HepG2 (cell line): ENCODE results near the gene RTBDN. TPM values are rescaled to one million over a fixed set of nuclear protein-coding genes. Genes with fewer than 3 reads are reported as not detected.

Experiments used
- ATAC-seq: fragments of 200-7000 bp; cut with Tn5 transposase; 3 replicates; pipeline ENCODE4 v1.9.1; 2020; ENCODE audit warnings: mild to moderate bottlenecking, moderate library complexity
- BruUV-seq: library from RNA; stranded (reverse); fragments of 400-500 nt; replicated peaks from 2 replicates; lab custom pipeline; 2021; lab: Mats Ljungman, UMichigan
- CTCF ChIA-PET: fragments of 300-600 bp; formaldehyde crosslinking; extraction: SDS; loops from one replicate; lab custom pipeline; 2021; ENCODE audit warnings: low total read pairs, inconsistent platforms, low intra/inter-chr PET ratio; lab: Yijun Ruan, JAX
- POLR2A ChIA-PET: fragments of 350-600 bp; sonication (Branson Sonifier 250); formaldehyde crosslinking; loops from one replicate; lab custom pipeline; 2020; ENCODE audit warnings: antibody characterized with exemption, inconsistent platforms; lab: Yijun Ruan, JAX
- DNase-seq: peaks from one replicate; pipeline ENCODE4 v3.0.0-alpha.2; 2015; ENCODE audit warnings: low spot score
- FAIRE-seq: peaks from 3 replicates; lab custom pipeline; 2011; peaks lifted over from hg19 to GRCh38; lab: Jason Lieb, UNC
- H2AFZ ChIP-seq: one replicate; pipeline ENCODE4 v1.6.1; 2011; ENCODE audit warnings: low read length, inconsistent platforms
- H3K27ac ChIP-seq: fragments of 300-600 bp; 3 replicates; pipeline ENCODE4 v1.8.0; 2011; ENCODE audit warnings: mixed run types, mild to moderate bottlenecking, mixed read lengths, low read length, inconsistent platforms; ENCODE audit not compliant: insufficient read depth; ENCODE audit errors: extremely low read length
- H3K27me3 ChIP-seq, 2 experiments: fragments of 200-600 bp in 1 of 2; 2 replicates in 1 of 2; 3 replicates in 1 of 2; pipeline versions ENCODE4 v1.6.0 to v1.8.0; 2011; ENCODE audit warnings: low read length in 2 of 2, mild to moderate bottlenecking in 2 of 2, moderate library complexity in 2 of 2, inconsistent platforms in 1 of 2; ENCODE audit not compliant: insufficient read depth in 2 of 2, control insufficient read depth in 1 of 2
- H3K36me3 ChIP-seq, 2 experiments: fragments of 200-600 bp in 1 of 2; replicated peaks in 1 of 2; 2 replicates in 1 of 2; 3 replicates in 1 of 2; pipeline versions ENCODE4 v1.5.1 to v1.8.0; 2011; ENCODE audit warnings: low read length in 2 of 2, inconsistent platforms in 1 of 2; ENCODE audit not compliant: insufficient read depth in 2 of 2, control insufficient read depth in 1 of 2
- H3K4me1 ChIP-seq: 2 replicates; pipeline ENCODE4 v1.5.1; 2012; ENCODE audit warnings: low read length, inconsistent platforms; ENCODE audit not compliant: insufficient read depth
- H3K4me2 ChIP-seq: 2 replicates; pipeline ENCODE4 v1.6.0; 2011; ENCODE audit warnings: low read depth, low read length, inconsistent platforms
- H3K4me3 ChIP-seq, 3 experiments: fragments of 200-600 bp in 1 of 3; sonication (generic), shearing (Covaris generic) in 1 of 3; replicated peaks in 1 of 3; 2 replicates each; pipeline ENCODE4 v1.5.1; 2011 to 2016; ENCODE audit warnings: low read length in 3 of 3, inconsistent platforms in 2 of 3, low read depth in 2 of 3, mild to moderate bottlenecking in 2 of 3, control low read depth in 1 of 3, mixed read lengths in 1 of 3; ENCODE audit not compliant: insufficient read depth in 1 of 3
- H3K79me2 ChIP-seq: one replicate; pipeline ENCODE4 v1.6.1; 2011; ENCODE audit warnings: low read length, inconsistent platforms; ENCODE audit not compliant: insufficient read depth
- H3K9ac ChIP-seq: 2 replicates; pipeline ENCODE4 v1.6.0; 2011; ENCODE audit warnings: mild to moderate bottlenecking, low read depth, low read length, inconsistent platforms; ENCODE audit not compliant: insufficient read depth
- H3K9me3 ChIP-seq: 2 replicates; pipeline ENCODE4 v1.5.1; 2012; ENCODE audit warnings: mild to moderate bottlenecking, low read length
- H4K20me1 ChIP-seq: 2 replicates; pipeline ENCODE4 v1.6.0; 2011; ENCODE audit warnings: inconsistent platforms, mild to moderate bottlenecking, low read length, moderate library complexity; ENCODE audit not compliant: insufficient read depth
- BRCA1 ChIP-seq: sonication (generic); formaldehyde crosslinking; IDR thresholded peaks from 2 replicates; pipeline ENCODE4 v1.4.0; 2020; ENCODE audit warnings: missing genetic modification reagents
- CTCF ChIP-seq: sonication (generic); formaldehyde crosslinking; IDR thresholded peaks from 2 replicates; pipeline ENCODE4 v1.5.0; 2020; ENCODE audit warnings: mild to moderate bottlenecking, missing genetic modification reagents, moderate library complexity
- MAFF ChIP-seq: IDR thresholded peaks from 2 replicates; pipeline ENCODE4 v1.6.1; 2011; ENCODE audit warnings: low read depth, low read length, improper control_type of control experiment
- NFIC ChIP-seq: IDR thresholded peaks from 2 replicates; pipeline ENCODE4 v1.6.1; 2012; ENCODE audit warnings: mild to moderate bottlenecking, low read length, inconsistent platforms
- SNAI1 ChIP-seq: sonication (generic); formaldehyde crosslinking; IDR thresholded peaks from 2 replicates; pipeline ENCODE4 v1.5.0; 2020; ENCODE audit warnings: mild to moderate bottlenecking, missing genetic modification reagents, borderline replicate concordance
- SP5 ChIP-seq: IDR thresholded peaks from 2 replicates; pipeline ENCODE4 v1.6.1; 2016; ENCODE audit warnings: low read depth, borderline replicate concordance
- TCF7 ChIP-seq: sonication (generic); IDR thresholded peaks from 2 replicates; pipeline ENCODE4 v1.6.1; 2016; ENCODE audit warnings: antibody characterized with exemption, low read depth
- ZBTB39 ChIP-seq: sonication (generic); formaldehyde crosslinking; IDR thresholded peaks from 2 replicates; pipeline ENCODE4 v1.5.0; 2020; ENCODE audit warnings: missing genetic modification reagents
- ZFP36L1 ChIP-seq: sonication (generic); formaldehyde crosslinking; IDR thresholded peaks from 2 replicates; pipeline ENCODE4 v1.8.0; 2022; ENCODE audit warnings: mild to moderate bottlenecking, missing genetic modification reagents, moderate library complexity
- ZFP91 ChIP-seq: sonication (generic); formaldehyde crosslinking; IDR thresholded peaks from 2 replicates; pipeline ENCODE4 v1.9.0; 2022; ENCODE audit warnings: missing genetic modification reagents, mild to moderate bottlenecking, borderline replicate concordance
- ZNF121 ChIP-seq: sonication (generic); formaldehyde crosslinking; IDR thresholded peaks from 2 replicates; pipeline ENCODE4 v1.5.0; 2020; ENCODE audit warnings: mild to moderate bottlenecking, missing genetic modification reagents
- WGBS: methylation state at CpG from one replicate; pipeline ENCODE4 v1.1.6; 2017; ENCODE audit warnings: low lambda C conversion rate; 5-methylcytosine and 5-hydroxymethylcytosine counted together
- in situ Hi-C: cut with HindIII; loops from 2 replicates; pipeline ENCODE4 v1.10.0; 2017; ENCODE audit warnings: low pct_unique_long_range_greater_than_20kb; ENCODE audit not compliant: extremely low pct_ligation_motif_present
- intact Hi-C: fragments of 100-400 bp; cut with micrococcal nuclease; formaldehyde crosslinking; loops from one replicate; pipeline ENCODE4 v1.10.0; 2022; ENCODE audit not compliant: unreplicated experiment
- polyA plus RNA-seq, 8 experiments: library from polyadenylated mRNA; depleted of rRNA in 3 of 8; stranded (reverse) in 7 of 8; unstranded in 1 of 8; fragments of >200 nt; fragmentation: Illumina TruSeq in 4 of 8; extraction: Trizol in 4 of 8; gene quantifications; 2 replicates each; pipeline versions ENCODE4 v1.2.1 to v1.2.3, GENCODE V29; 2011 to 2016; ENCODE audit warnings: low read depth in 4 of 8, missing spikeins in 1 of 8, mixed read lengths in 1 of 8; ENCODE audit not compliant: insufficient read depth in 1 of 8
- total RNA-seq, 5 experiments: library from RNA; depleted of rRNA; stranded (reverse); fragments of >200 nt; fragmentation: Illumina TruSeq; extraction: Trizol; gene quantifications; 2 replicates each; pipeline ENCODE4 v1.2.3, GENCODE V29; 2016; ENCODE audit warnings: low read depth in 1 of 5

RTBDN gene
- total and polyA plus RNA-seq, 2 of the 13 experiments (the other 11 are each of a cell fraction or from before 2014, with no cell fraction given), result 0.27 to 0.48 TPM

- ATAC-seq, result no peak
- no TSS peak for BruUV-seq
- ChIA-PET CTCF (interaction anchor here (1.1 kb wide), 1 partner anchor 83 kb away, joined by 3 read pairs; no protein-coding TSS in a partner anchor), POLR2A (interaction anchor here (2.1 kb wide), 1 partner anchor 31 kb away, joined by 9 read pairs; no protein-coding TSS in a partner anchor)
- DNase-seq, result no peak
- no peak for TF ChIP-seq NFIC
- peak; percentile 51; the same call in 1 of the 2 replicates for TF ChIP-seq ZNF121
- H2AFZ ChIP-seq, result no peak overlapping the region
- H3K4me1 ChIP-seq, result peaks cover 34% of the 10 kb centered on the region
- no peaks in the 10 kb centered on the region for H3K79me2 ChIP-seq
- intact Hi-C loops (no loop called here), in situ Hi-C loops (no loop called here)
- H3K4me3 ChIP-seq, result no peak overlapping the region
- H3K27me3 ChIP-seq, result peaks cover 0 to 16% of the 10 kb centered on the region in 2 experiments; a peak in 2 of 5 replicates
- H3K4me2 ChIP-seq, result no peak overlapping the region
- FAIRE-seq, result no peak
- WGBS, result 26% methylated on average over 3 of the region's 3 CpGs
- no peaks in the 10 kb centered on the region for H3K36me3 ChIP-seq
- no peak overlapping the region for H3K9ac ChIP-seq
- no peaks in the 10 kb centered on the region for H4K20me1 ChIP-seq
- no peak overlapping the region for H3K27ac ChIP-seq
- peaks cover 13% of the 10 kb centered on the region for H3K9me3 ChIP-seq
Measured at GRCh38 chr19:12882589-12882988, 48.2 kb upstream of the RTBDN start.

GRCh38 chr19:12881172-12881808, 46.9 kb upstream of the RTBDN start, which contains the start of gene DNASE2:
TSS of gene DNASE2 (minus strand) at chr19:12881449. CDS start at chr19:12881375, 74 bp downstream.
- no TSS peak for BruUV-seq
- POLR2A ChIA-PET, result interaction anchor here (1.0 to 5.0 kb wide), 4 partner anchors 10 to 65 kb away, joined by 3 to 24 read pairs (median 8); partner anchors contain the start of gene GCDH
- CTCF ChIA-PET, result interaction anchor here (1.1 kb wide), 1 partner anchor 84 kb away, joined by 3 read pairs; no protein-coding TSS in a partner anchor
- no peak for TF ChIP-seq TCF7
- no peak for TF ChIP-seq ZFP36L1
- TF ChIP-seq SP5 (CRISPR knock-in tag), result peak; percentile 24; the same call in 1 of the 2 replicates
- TF ChIP-seq ZBTB39 (CRISPR knock-in tag), result no peak
- no peak for TF ChIP-seq SNAI1
- TF ChIP-seq MAFF, result no peak
- TF ChIP-seq ZFP91 (CRISPR knock-in tag), result peak; percentile 44; the same call in 1 of the 2 replicates
- no peak for TF ChIP-seq BRCA1
- peak; percentile 25; the same call in 1 of the 2 replicates for TF ChIP-seq CTCF (CRISPR knock-in tag)

More at GRCh38 chr19:12881172-12881808, 46.9 kb upstream of the RTBDN start, which contains the start of gene DNASE2:
- peaks cover 22% of the 10 kb centered on the region for H3K4me1 ChIP-seq
- DNase-seq (peak; percentile 61), ATAC-seq (peak; percentile 65), FAIRE-seq (no peak)
- peak within 1 kb of the TSS; percentile 56 for H3K9ac ChIP-seq
- 36% methylated on average over 12 of the region's 38 CpGs for whole genome bisulfite sequencing
- no peaks in the 10 kb centered on the region for H3K36me3 ChIP-seq
- peaks cover 13% of the 10 kb centered on the region for H3K9me3 ChIP-seq
- H3K4me3 ChIP-seq, result peak within 1 kb of the TSS; percentile 51 to 74 (median 60); a peak in 5 of 6 replicates
- peaks cover 0 to 6% of the 10 kb centered on the region in 2 experiments; a peak in 2 of 5 replicates for H3K27me3 ChIP-seq
- no peak within 1 kb of the TSS for H3K27ac ChIP-seq
- peak within 1 kb of the TSS; percentile 77 for H3K4me2 ChIP-seq
- H4K20me1 ChIP-seq, result no peaks in the 10 kb centered on the region
- peak within 1 kb of the TSS; percentile 7 for H2AFZ ChIP-seq
- intact Hi-C loops, result no loop called here
- in situ Hi-C loops, result no loop called here
- no peaks in the 10 kb centered on the region for H3K79me2 ChIP-seq
